Measurements from ENCODE around the gene SNRPA. TPM values are rescaled to one million over a fixed set of nuclear protein-coding genes. Genes with fewer than 3 reads are reported as not detected.
"Not testable (repeated sequence)": the region's sequence is repeated elsewhere in the genome, so short reads cannot be mapped to it uniquely, and the experiment has no call there.

The SNRPA gene
- polyA plus RNA-seq, 1 donor, result 75.2 TPM

GRCh38 chr19:40747536-40747935 lies 3.5 kb upstream of the SNRPA start:
- no peak for DNase-seq

GRCh38 chr19:40750058-40750873 lies 737 bp upstream of the SNRPA start, which contains the start of gene ACTMAP:
TSS of gene ACTMAP (minus strand) at chr19:40750477. CDS start at chr19:40749803, 674 bp downstream.
- DNase-seq, result peak; percentile 99

GRCh38 chr19:40752257-40752781 lies 1.3 kb downstream of the SNRPA start:
- no peak for DNase-seq

GRCh38 chr19:40754611-40755247 lies 3.7 kb downstream of the SNRPA start:
- no peak for DNase-seq

GRCh38 chr19:40755248-40755624 lies 4.2 kb downstream of the SNRPA start:
- DNase-seq, result no peak

- no peak for DNase-seq
Observed at GRCh38 chr19:40755791-40756190, 4.8 kb downstream of the SNRPA start.

- no peak for DNase-seq
Observed at GRCh38 chr19:40756502-40757110, 5.6 kb downstream of the SNRPA start.

- no peak for DNase-seq
Observed at GRCh38 chr19:40758491-40758890, 7.5 kb downstream of the SNRPA start.

- no peak for DNase-seq
Observed at GRCh38 chr19:40759352-40759751, 8.3 kb downstream of the SNRPA start.

- no peak for DNase-seq
Observed at GRCh38 chr19:40762754-40763470, 11.9 kb downstream of the SNRPA start.

GRCh38 chr19:40763526-40763925 lies 12.5 kb downstream of the SNRPA start:
- no peak for DNase-seq

GRCh38 chr19:40763963-40764362 lies 13.0 kb downstream of the SNRPA start:
- DNase-seq, result no peak

- not testable (repeated sequence) for DNase-seq
Observed at GRCh38 chr19:40766385-40766784, 15.4 kb downstream of the SNRPA start.

- no peak for DNase-seq
Observed at GRCh38 chr19:40768869-40769268, 17.9 kb downstream of the SNRPA start.

GRCh38 chr19:40771101-40771862 lies 20.3 kb downstream of the SNRPA start:
- DNase-seq, result not testable (repeated sequence)

GRCh38 chr19:40774916-40775631 lies 24.1 kb downstream of the SNRPA start, which contains the start of gene MIA:
TSS of gene MIA (plus strand) at chr19:40775521. CDS start at chr19:40775543, 22 bp downstream.
- no peak for DNase-seq

- DNase-seq, result no peak
Observed at GRCh38 chr19:40775632-40776022, 24.6 kb downstream of the SNRPA start.

GRCh38 chr19:40776364-40776763 lies 25.4 kb downstream of the SNRPA start:
- DNase-seq, result no peak

GRCh38 chr19:40776932-40777644 lies 26.1 kb downstream of the SNRPA start:
- DNase-seq, result peak; percentile 93

GRCh38 chr19:40777645-40777936 lies 26.6 kb downstream of the SNRPA start:
- no peak for DNase-seq
